ENCODE data around the gene POTEI.
"Not testable (repeated sequence)": the region's sequence is repeated elsewhere in the genome, so short reads cannot be mapped to it uniquely, and the experiment has no call there.

POTEI gene

GRCh38 chr2:130509228-130509627 lies at the start of gene POTEI:
Gene POTEI (minus strand): TSS chr2:130509328. CDS start chr2:130509235, 93 bp downstream.
- DNase-seq (ENCODE audit: low spot score) = not testable (repeated sequence)

GRCh38 chr2:130556441-130556840 lies 47.3 kb upstream of the POTEI start:
- DNase-seq (ENCODE audit: low spot score) = not testable (repeated sequence)

GRCh38 chr2:130554178-130554577 lies 45.0 kb upstream of the POTEI start:
- DNase-seq (ENCODE audit: low spot score) = not testable (repeated sequence)

- DNase-seq (ENCODE audit: low spot score) = not testable (repeated sequence)
These were observed 40.3 kb upstream of the POTEI start for GRCh38 chr2:130549475-130549874.

- DNase-seq (ENCODE audit: low spot score) = not testable (repeated sequence)
These were observed 39.3 kb upstream of the POTEI start for GRCh38 chr2:130548418-130548817.

GRCh38 chr2:130544978-130545377 lies 35.9 kb upstream of the POTEI start:
- DNase-seq (ENCODE audit: low spot score) = not testable (repeated sequence)

GRCh38 chr2:130543785-130544528 lies 34.8 kb upstream of the POTEI start:
- not testable (repeated sequence) for DNase-seq (ENCODE audit: low spot score)

- DNase-seq (ENCODE audit: low spot score) = not testable (repeated sequence)
These were observed 33.7 kb upstream of the POTEI start for GRCh38 chr2:130542789-130543188.

- not testable (repeated sequence) for DNase-seq (ENCODE audit: low spot score)
These were observed 29.1 kb upstream of the POTEI start for GRCh38 chr2:130538271-130538670.

GRCh38 chr2:130536654-130537053 lies 27.5 kb upstream of the POTEI start:
- not testable (repeated sequence) for DNase-seq (ENCODE audit: low spot score)

GRCh38 chr2:130531672-130532071 lies 22.5 kb upstream of the POTEI start:
- not testable (repeated sequence) for DNase-seq (ENCODE audit: low spot score)

GRCh38 chr2:130531225-130531624 lies 22.1 kb upstream of the POTEI start:
- not testable (repeated sequence) for DNase-seq (ENCODE audit: low spot score)

- DNase-seq (ENCODE audit: low spot score) = not testable (repeated sequence)
These were observed 21.1 kb upstream of the POTEI start for GRCh38 chr2:130530212-130530611.

GRCh38 chr2:130529545-130529944 lies 20.4 kb upstream of the POTEI start:
- not testable (repeated sequence) for DNase-seq (ENCODE audit: low spot score)

GRCh38 chr2:130527365-130527967 lies 18.3 kb upstream of the POTEI start:
- not testable (repeated sequence) for DNase-seq (ENCODE audit: low spot score)

GRCh38 chr2:130522390-130522789 lies 13.3 kb upstream of the POTEI start:
- not testable (repeated sequence) for DNase-seq (ENCODE audit: low spot score)

- DNase-seq (ENCODE audit: low spot score) = not testable (repeated sequence)
These were observed 11.9 kb upstream of the POTEI start, which contains the start of gene CFC1B for GRCh38 chr2:130520992-130521391. Gene CFC1B (plus strand): TSS chr2:130521222. CDS start chr2:130521485, 263 bp downstream.

- not testable (repeated sequence) for DNase-seq (ENCODE audit: low spot score)
These were observed 9.5 kb upstream of the POTEI start for GRCh38 chr2:130518516-130519106.

- not testable (repeated sequence) for DNase-seq (ENCODE audit: low spot score)
These were observed 2.8 kb upstream of the POTEI start for GRCh38 chr2:130511747-130512451.

- not testable (repeated sequence) for DNase-seq (ENCODE audit: low spot score)
These were observed 1.9 kb upstream of the POTEI start for GRCh38 chr2:130510807-130511746.

- not testable (repeated sequence) for DNase-seq (ENCODE audit: low spot score)
These were observed 18.1 kb downstream of the POTEI start for GRCh38 chr2:130491073-130491472.

Data from hematopoietic multipotent progenitor cell treated with erythropoietin and hydrocortisone succinate and interleukin-3 and kit ligand, for 17 days (in vitro differentiated cells).